IMR-90 (cell line): ENCODE results near the gene PRKAG2. TPM values are rescaled to one million over a fixed set of nuclear protein-coding genes. Genes with fewer than 3 reads are reported as not detected.

Experiments
- ATAC-seq: fragments of 200-7000 bp; cut with Tn5 transposase; 2 replicates; pipeline ENCODE4 v1.9.1; 2020; ENCODE audit warnings: low read depth, mild to moderate bottlenecking, moderate library complexity
- BruUV-seq: library from RNA; stranded (reverse); fragments of 400-500 nt; replicated peaks from 2 replicates; lab custom pipeline; 2021; lab: Mats Ljungman, UMichigan
- CTCF ChIA-PET: fragments of 300-600 bp; formaldehyde crosslinking; extraction: SDS; loops from one replicate; lab custom pipeline; 2021; ENCODE audit warnings: antibody characterized with exemption; lab: Yijun Ruan, JAX
- POLR2A ChIA-PET: fragments of 300-600 bp; sonication (Branson Sonifier 250); formaldehyde crosslinking; loops from one replicate; lab custom pipeline; 2022; ENCODE audit warnings: antibody characterized with exemption; ENCODE audit not compliant: unreplicated experiment; lab: Charles Lee
- DNase-seq: peaks from one replicate; pipeline ENCODE4 v3.0.0; 2013
- H2AFZ ChIP-seq: replicated peaks from 2 replicates; pipeline ENCODE3; 2013; ENCODE audit warnings: low read length, mild to moderate bottlenecking; ENCODE audit not compliant: poor library complexity
- H2AK5ac ChIP-seq: 2 replicates; pipeline ENCODE4 v1.6.1; 2013; ENCODE audit warnings: low read depth, low read length, inconsistent platforms
- H2AK9ac ChIP-seq: replicated peaks from 2 replicates; pipeline ENCODE3; 2013; ENCODE audit warnings: mild to moderate bottlenecking, low read depth, low read length, moderate library complexity; ENCODE audit not compliant: poor library complexity
- H2BK120ac ChIP-seq: 2 replicates; pipeline ENCODE4 v1.6.1; 2013; ENCODE audit warnings: low read depth, low read length, inconsistent platforms
- H2BK15ac ChIP-seq: 3 replicates; pipeline ENCODE4 v1.6.1; 2013; ENCODE audit warnings: low read depth, low read length, inconsistent platforms
- H2BK20ac ChIP-seq: 2 replicates; pipeline ENCODE4 v1.6.1; 2013; ENCODE audit warnings: low read depth, mild to moderate bottlenecking, inconsistent platforms, low read length, moderate library complexity
- H2BK5ac ChIP-seq: 2 replicates; pipeline ENCODE4 v1.6.1; 2013; ENCODE audit warnings: mild to moderate bottlenecking, low read depth, low read length, inconsistent platforms; ENCODE audit not compliant: poor library complexity, severe bottlenecking
- H3K14ac ChIP-seq: replicated peaks from 2 replicates; pipeline ENCODE4 v1.6.1; 2013; ENCODE audit warnings: low read depth, low read length, inconsistent platforms
- H3K18ac ChIP-seq: 2 replicates; pipeline ENCODE4 v1.6.1; 2013; ENCODE audit warnings: low read depth, low read length, control low read depth
- H3K23ac ChIP-seq: 2 replicates; pipeline ENCODE4 v1.6.1; 2013; ENCODE audit warnings: low read depth, low read length, inconsistent platforms
- H3K27ac ChIP-seq: 2 replicates; pipeline ENCODE4 v1.5.1; 2013; ENCODE audit warnings: mild to moderate bottlenecking, control low read depth, low read length; ENCODE audit not compliant: insufficient read depth
- H3K27me3 ChIP-seq: 2 replicates; pipeline ENCODE4 v1.6.1; 2013; ENCODE audit warnings: low read length; ENCODE audit not compliant: control insufficient read depth, insufficient read depth
- H3K36me3 ChIP-seq: 2 replicates; pipeline ENCODE4 v1.6.1; 2013; ENCODE audit warnings: low read length, mixed read lengths; ENCODE audit not compliant: control insufficient read depth, insufficient read depth
- H3K4ac ChIP-seq: 2 replicates; pipeline ENCODE4 v1.6.1; 2013; ENCODE audit warnings: low read depth, low read length, inconsistent platforms
- H3K4me1 ChIP-seq: 2 replicates; pipeline ENCODE4 v1.6.1; 2013; ENCODE audit warnings: low read length, mixed read lengths; ENCODE audit not compliant: control insufficient read depth, insufficient read depth
- H3K4me2 ChIP-seq: 2 replicates; pipeline ENCODE4 v1.6.1; 2013; ENCODE audit warnings: low read depth, mild to moderate bottlenecking, control low read depth, low read length, moderate library complexity
- H3K4me3 ChIP-seq: 2 replicates; pipeline ENCODE4 v1.5.1; 2013; ENCODE audit warnings: low read depth, mild to moderate bottlenecking, control low read depth, low read length, moderate library complexity; ENCODE audit not compliant: insufficient read depth
- H3K56ac ChIP-seq: 2 replicates; pipeline ENCODE4 v1.6.1; 2013; ENCODE audit warnings: low read length, inconsistent platforms; ENCODE audit not compliant: insufficient read depth; ENCODE audit errors: extremely low read depth
- H3K79me1 ChIP-seq, 2 experiments: 2 replicates each; pipeline ENCODE4 v1.6.1; 2013; ENCODE audit warnings: low read length in 2 of 2, inconsistent platforms in 1 of 2, low read depth in 1 of 2
- H3K9ac ChIP-seq: 2 replicates; pipeline ENCODE4 v1.6.1; 2013; ENCODE audit warnings: low read depth, low read length, control low read depth
- H3K9me1 ChIP-seq: 2 replicates; pipeline ENCODE4 v1.6.1; 2013; ENCODE audit warnings: low read length, inconsistent platforms; ENCODE audit not compliant: insufficient read depth
- H3K9me3 ChIP-seq: 2 replicates; pipeline ENCODE4 v1.6.1; 2013; ENCODE audit warnings: low read length; ENCODE audit not compliant: control insufficient read depth, insufficient read depth
- H4K20me1 ChIP-seq: 2 replicates; pipeline ENCODE4 v1.6.1; 2013; ENCODE audit warnings: low read length, inconsistent platforms; ENCODE audit not compliant: insufficient read depth
- H4K5ac ChIP-seq: 2 replicates; pipeline ENCODE4 v1.6.1; 2013; ENCODE audit warnings: mild to moderate bottlenecking, low read depth, low read length, control low read depth
- H4K8ac ChIP-seq, 2 experiments: 2 replicates each; pipeline ENCODE4 v1.6.1; 2013; ENCODE audit warnings: low read depth in 2 of 2, low read length in 2 of 2, control low read depth in 1 of 2, inconsistent platforms in 1 of 2
- H4K91ac ChIP-seq: 2 replicates; pipeline ENCODE4 v1.6.1; 2013; ENCODE audit warnings: low read depth, low read length, inconsistent platforms; ENCODE audit not compliant: insufficient read depth
- CEBPB ChIP-seq: IDR thresholded peaks from 2 replicates; pipeline ENCODE4 v1.6.1; 2012; ENCODE audit warnings: low read depth, low read length, improper control_type of control experiment
- CHD1 ChIP-seq: IDR thresholded peaks from 2 replicates; pipeline ENCODE4 v1.6.1; 2012; ENCODE audit warnings: low read depth, low read length, improper control_type of control experiment
- FOS ChIP-seq: fragments of 150-350 bp; IDR thresholded peaks from 2 replicates; pipeline ENCODE4 v1.6.1; 2016; ENCODE audit warnings: low read depth, low read length
- MAFK ChIP-seq: IDR thresholded peaks from 2 replicates; pipeline ENCODE4 v1.6.1; 2012; ENCODE audit warnings: low read depth, low read length, improper control_type of control experiment
- MAZ ChIP-seq: IDR thresholded peaks from 2 replicates; pipeline ENCODE4 v1.6.1; 2012; ENCODE audit warnings: low read depth, mild to moderate bottlenecking, low read length, improper control_type of control experiment, moderate library complexity, borderline replicate concordance
- POLR2A ChIP-seq: IDR thresholded peaks from 2 replicates; pipeline ENCODE4 v1.6.1; 2012; ENCODE audit warnings: mild to moderate bottlenecking, low read depth, low read length
- RFX5 ChIP-seq: IDR thresholded peaks from 2 replicates; pipeline ENCODE4 v1.8.0; 2012; ENCODE audit warnings: low read depth, mild to moderate bottlenecking, low read length, moderate library complexity
- SMC3 ChIP-seq: fragments of 150-350 bp; IDR thresholded peaks from 2 replicates; pipeline ENCODE4 v1.6.1; 2016; ENCODE audit warnings: low read depth, mild to moderate bottlenecking, antibody characterized with exemption, low read length, moderate library complexity
- WGBS, 2 experiments: methylation state at CpG; one replicate each; pipeline versions ENCODE4 v1.1.5 to v1.1.7; 2013; ENCODE audit warnings: missing lambda C conversion rate in 2 of 2; ENCODE audit not compliant: insufficient read length in 1 of 2; ENCODE audit errors: extremely low coverage in 2 of 2; 5-methylcytosine and 5-hydroxymethylcytosine counted together
- dilution Hi-C: fragments of 300-500 bp; cut with HindIII; formaldehyde crosslinking; loops from one replicate; pipeline ENCODE4 v1.14.3; 2018; ENCODE audit warnings: low sequenced_read_pairs; ENCODE audit not compliant: unreplicated experiment
- in situ Hi-C: fragments of 300-500 bp; cut with MboI; formaldehyde crosslinking; loops from 3 replicates; pipeline ENCODE4 v1.14.3; 2019; ENCODE audit warnings: low sequenced_read_pairs, inconsistent platforms, mixed read lengths
- intact Hi-C: fragments of 100-400 bp; cut with micrococcal nuclease; formaldehyde crosslinking; loops from 2 replicates; pipeline ENCODE4 v1.10.0; 2022
- polyA plus RNA-seq, 3 experiments: library from polyadenylated mRNA; depleted of rRNA; stranded (reverse); fragments of >200 nt; gene quantifications; 2 replicates each; pipeline ENCODE4 v1.2.3, GENCODE V29; 2012; ENCODE audit warnings: low replicate concordance in 1 of 3
- total RNA-seq: library from RNA; depleted of rRNA; stranded (reverse); fragments of >200 nt; gene quantifications from 2 replicates; pipeline ENCODE4 v1.2.3, GENCODE V29; 2012
- TF ChIP-seq, protein P1 (sequence below): fragments of 150-350 bp; IDR thresholded peaks from 2 replicates; pipeline ENCODE4 v1.6.1; 2017; ENCODE audit warnings: mild to moderate bottlenecking, antibody characterized with exemption, low read length, low read depth
- TF ChIP-seq, protein P2 (sequence below): conservative IDR thresholded peaks from 2 replicates; pipeline ENCODE4 v1.5.1; 2012; ENCODE audit warnings: mild to moderate bottlenecking, low read depth, low read length, improper control_type of control experiment

Gene PRKAG2
- total and polyA plus RNA-seq, 2 of the 4 experiments (the other 2 are of a cell fraction), result 15.4 to 21.6 TPM

DNA sequence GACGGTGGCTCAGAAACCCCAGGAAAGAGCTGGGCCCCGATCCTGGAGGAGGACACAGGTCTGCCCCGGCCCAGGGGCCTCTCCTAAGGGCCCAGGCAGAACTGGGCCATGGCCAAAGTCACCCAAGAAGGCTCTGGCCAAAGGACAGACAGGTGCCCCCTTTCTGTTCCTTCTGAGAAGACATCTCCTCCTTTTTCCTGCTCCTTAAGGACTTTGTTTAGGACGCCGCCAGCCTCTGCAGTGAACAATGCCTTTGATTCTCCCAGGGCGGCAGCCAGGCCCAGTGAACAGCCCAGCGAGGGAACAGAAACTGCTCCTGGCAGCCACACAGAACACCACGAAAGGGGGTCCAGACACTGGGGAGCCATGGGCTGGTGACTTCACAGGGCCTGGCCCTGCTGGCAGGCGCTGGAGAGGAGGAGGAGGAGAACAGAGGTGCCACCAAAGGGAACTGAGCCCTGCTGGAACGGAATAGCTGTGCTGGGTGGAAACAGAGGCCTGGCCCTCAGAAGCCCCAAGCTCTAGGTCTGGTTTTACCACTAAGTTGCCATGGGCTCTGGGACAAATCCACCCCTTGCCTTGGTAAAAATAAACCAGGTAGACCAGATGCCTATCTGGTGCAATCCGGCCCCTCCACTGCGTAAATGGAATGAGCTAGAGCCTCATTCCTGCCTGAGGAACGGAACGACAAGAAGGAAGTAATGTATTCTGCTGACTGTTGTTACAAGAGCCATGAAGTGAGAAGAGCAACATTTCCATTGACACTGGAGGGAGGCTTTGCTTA is 193.9 kb downstream of the PRKAG2 start (continued):
- TF ChIP-seq, protein P1, sequence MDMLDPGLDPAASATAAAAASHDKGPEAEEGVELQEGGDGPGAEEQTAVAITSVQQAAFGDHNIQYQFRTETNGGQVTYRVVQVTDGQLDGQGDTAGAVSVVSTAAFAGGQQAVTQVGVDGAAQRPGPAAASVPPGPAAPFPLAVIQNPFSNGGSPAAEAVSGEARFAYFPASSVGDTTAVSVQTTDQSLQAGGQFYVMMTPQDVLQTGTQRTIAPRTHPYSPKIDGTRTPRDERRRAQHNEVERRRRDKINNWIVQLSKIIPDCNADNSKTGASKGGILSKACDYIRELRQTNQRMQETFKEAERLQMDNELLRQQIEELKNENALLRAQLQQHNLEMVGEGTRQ, result no peak

DNA sequence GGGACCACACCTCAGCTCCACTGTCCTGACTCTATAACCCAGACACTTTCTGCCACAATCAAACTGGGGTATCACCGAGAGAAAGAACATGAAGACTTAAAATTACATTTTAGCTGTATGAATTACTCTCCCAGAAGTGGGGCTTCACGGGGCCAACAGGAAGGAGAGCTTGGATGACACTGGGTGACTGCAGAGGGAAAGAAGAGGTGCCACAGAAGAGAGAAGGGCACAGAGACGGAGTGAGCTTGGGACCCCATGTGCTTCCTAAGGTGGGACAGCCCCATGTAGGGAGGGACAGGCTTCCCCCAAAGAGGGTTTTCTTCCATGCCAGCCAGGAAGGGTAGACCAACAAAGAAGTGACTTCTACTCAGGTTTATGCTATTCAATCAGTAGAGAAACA is 195.2 kb downstream of the PRKAG2 start:
- Histone ChIP-seq H3K4me2 (no peak overlapping the region), H3K27me3 (no peaks in the 10 kb centered on the region), H3K23ac (no peak overlapping the region), H2BK20ac (0 out of 2 replicates have a peak overlapping the region, but pooled peaks have one; percentile 20), H3K79me1 (no peaks in the 10 kb centered on the region), H2AK5ac (peak overlapping the region; percentile 56; the same call in 1 of the 2 replicates), H3K9me3 (no peaks in the 10 kb centered on the region), H4K91ac (peak overlapping the region; percentile 64; the same call in 1 of the 2 replicates), H4K5ac (no peak overlapping the region), H3K9ac (no peak overlapping the region), H2BK5ac (no peak overlapping the region), H3K27ac (no peak overlapping the region), H4K8ac (no peak overlapping the region), H4K20me1 (no peaks in the 10 kb centered on the region), H2AK9ac (no peak overlapping the region), H2BK15ac (peak overlapping the region; percentile 27; the same call in 1 of the 3 replicates), H3K9me1 (peaks cover 23% of the 10 kb centered on the region), H3K4me3 (no peak overlapping the region), H3K36me3 (no peaks in the 10 kb centered on the region), H3K56ac (no peak overlapping the region), H3K4ac (peak overlapping the region; percentile 35; the same call in 1 of the 2 replicates), H3K14ac (no peak overlapping the region; the same call in 1 of the 2 replicates), H3K18ac (no peak overlapping the region; the same call in 1 of the 2 replicates), H2BK120ac (peak overlapping the region; percentile 32; the same call in 1 of the 2 replicates), H3K4me1 (peaks cover 18% of the 10 kb centered on the region), H2AFZ (no peak overlapping the region)
- intact Hi-C loops (no loop called here), dilution Hi-C loops (no loop called here), in situ Hi-C loops (no loop called here)
- 80% methylated on average over 2 of the region's 3 CpGs; no CpG with 5 or more reads in 1 of the 2 experiments for WGBS, 2 experiments
- DNase-seq (no peak), ATAC-seq (no peak)
- ChIA-PET POLR2A (no interaction called here), CTCF (no interaction called here)
- BruUV-seq, result no TSS peak
- TF ChIP-seq CHD1 (no peak), POLR2A (no peak), SMC3 (no peak), FOS (no peak), MAFK (no peak), CEBPB (no peak), MAZ (no peak), RFX5 (no peak)
- TF ChIP-seq, protein P2, sequence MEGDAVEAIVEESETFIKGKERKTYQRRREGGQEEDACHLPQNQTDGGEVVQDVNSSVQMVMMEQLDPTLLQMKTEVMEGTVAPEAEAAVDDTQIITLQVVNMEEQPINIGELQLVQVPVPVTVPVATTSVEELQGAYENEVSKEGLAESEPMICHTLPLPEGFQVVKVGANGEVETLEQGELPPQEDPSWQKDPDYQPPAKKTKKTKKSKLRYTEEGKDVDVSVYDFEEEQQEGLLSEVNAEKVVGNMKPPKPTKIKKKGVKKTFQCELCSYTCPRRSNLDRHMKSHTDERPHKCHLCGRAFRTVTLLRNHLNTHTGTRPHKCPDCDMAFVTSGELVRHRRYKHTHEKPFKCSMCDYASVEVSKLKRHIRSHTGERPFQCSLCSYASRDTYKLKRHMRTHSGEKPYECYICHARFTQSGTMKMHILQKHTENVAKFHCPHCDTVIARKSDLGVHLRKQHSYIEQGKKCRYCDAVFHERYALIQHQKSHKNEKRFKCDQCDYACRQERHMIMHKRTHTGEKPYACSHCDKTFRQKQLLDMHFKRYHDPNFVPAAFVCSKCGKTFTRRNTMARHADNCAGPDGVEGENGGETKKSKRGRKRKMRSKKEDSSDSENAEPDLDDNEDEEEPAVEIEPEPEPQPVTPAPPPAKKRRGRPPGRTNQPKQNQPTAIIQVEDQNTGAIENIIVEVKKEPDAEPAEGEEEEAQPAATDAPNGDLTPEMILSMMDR, result no peak
